PFSK-1 (cell line): ENCODE results near the gene RHNO1.

Experiments used
- FOXP2 ChIP-seq: optimal IDR thresholded peaks from 2 replicates; pipeline ENCODE3; 2011; ENCODE audit warnings: borderline replicate concordance, control low read depth, inconsistent platforms; ENCODE audit not compliant: insufficient read depth; ENCODE audit errors: extremely low read length, extremely low read depth
- POLR2AphosphoS5 ChIP-seq: IDR thresholded peaks from 2 replicates; pipeline ENCODE4 v1.6.1; 2012; ENCODE audit warnings: low read depth, mild to moderate bottlenecking, control low read depth, low read length, moderate library complexity
- REST ChIP-seq, 2 experiments: IDR thresholded peaks; 2 replicates each; pipeline versions ENCODE4 v1.6.1 to v1.8.0; 2011 to 2012; ENCODE audit warnings: low read depth in 2 of 2, low read length in 2 of 2, control low read depth in 1 of 2, inconsistent platforms in 1 of 2, mild to moderate bottlenecking in 1 of 2, moderate library complexity in 1 of 2; ENCODE audit not compliant: insufficient read depth in 1 of 2
- SIN3A ChIP-seq: IDR thresholded peaks from 2 replicates; pipeline ENCODE4 v1.6.1; 2012; ENCODE audit warnings: mild to moderate bottlenecking, low read length, moderate library complexity, borderline replicate concordance; ENCODE audit not compliant: insufficient read depth
- TAF1 ChIP-seq: IDR thresholded peaks from 2 replicates; pipeline ENCODE4 v1.6.1; 2012; ENCODE audit warnings: low read length, control low read depth, borderline replicate concordance; ENCODE audit not compliant: insufficient read depth

The RHNO1 gene

GRCh38 chr12:2854669-2855453, 22.2 kb upstream of the RHNO1 start:
- no peak for TF ChIP-seq SIN3A
- no peak for TF ChIP-seq TAF1
- no peak for TF ChIP-seq POLR2AphosphoS5
- no peak for TF ChIP-seq FOXP2
- TF ChIP-seq REST (IDR thresholded peaks at IDR 0.05; ENCODE audit: insufficient read depth in 1 of 2, low read depth in 2 of 2, low read length in 2 of 2), result no peak

DNA sequence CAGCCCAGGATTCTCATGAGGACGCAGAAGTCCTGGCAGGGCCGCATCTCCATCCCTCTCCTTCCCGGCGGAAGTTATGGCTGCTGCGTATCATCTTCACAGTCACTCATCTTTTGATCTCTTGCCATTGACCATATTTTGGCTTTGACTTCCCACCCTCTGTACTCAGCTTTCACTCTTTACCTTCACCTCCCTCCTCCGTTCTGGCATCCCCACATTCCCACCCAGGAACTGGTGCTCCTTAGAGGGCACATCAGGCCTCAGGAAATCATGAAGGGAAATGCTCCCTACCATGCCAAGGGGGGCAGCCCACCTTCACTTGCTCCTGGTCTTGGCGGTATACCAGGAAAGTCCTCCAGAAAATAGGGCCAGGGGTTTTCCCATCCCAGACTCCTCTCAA, 21.5 kb upstream of the RHNO1 start:
- no peak for TF ChIP-seq SIN3A
- no peak for TF ChIP-seq POLR2AphosphoS5
- no peak for TF ChIP-seq TAF1
- no peak for TF ChIP-seq FOXP2
- TF ChIP-seq REST (IDR thresholded peaks at IDR 0.05; ENCODE audit: insufficient read depth in 1 of 2, low read depth in 2 of 2, low read length in 2 of 2), result no peak

DNA sequence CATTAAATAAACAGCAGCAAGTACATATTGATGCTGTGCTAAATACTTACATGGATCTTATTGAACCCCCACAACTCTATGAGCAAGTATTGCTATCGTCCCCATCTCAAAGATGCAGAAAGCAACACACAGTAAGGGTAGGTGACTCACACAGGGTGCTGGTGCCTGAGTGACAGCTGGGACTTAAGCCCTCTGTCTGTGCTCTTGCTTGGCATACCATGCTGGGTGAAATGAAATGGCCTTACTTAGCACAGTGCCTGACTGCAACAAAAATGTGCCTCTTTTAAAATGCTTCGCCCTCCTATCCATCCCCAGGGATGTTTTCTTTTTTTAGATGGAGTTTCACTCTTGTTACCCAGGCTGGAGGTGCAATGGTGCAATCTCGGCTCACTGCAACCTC, 21.0 kb upstream of the RHNO1 start:
- TF ChIP-seq FOXP2, result no peak

DNA sequence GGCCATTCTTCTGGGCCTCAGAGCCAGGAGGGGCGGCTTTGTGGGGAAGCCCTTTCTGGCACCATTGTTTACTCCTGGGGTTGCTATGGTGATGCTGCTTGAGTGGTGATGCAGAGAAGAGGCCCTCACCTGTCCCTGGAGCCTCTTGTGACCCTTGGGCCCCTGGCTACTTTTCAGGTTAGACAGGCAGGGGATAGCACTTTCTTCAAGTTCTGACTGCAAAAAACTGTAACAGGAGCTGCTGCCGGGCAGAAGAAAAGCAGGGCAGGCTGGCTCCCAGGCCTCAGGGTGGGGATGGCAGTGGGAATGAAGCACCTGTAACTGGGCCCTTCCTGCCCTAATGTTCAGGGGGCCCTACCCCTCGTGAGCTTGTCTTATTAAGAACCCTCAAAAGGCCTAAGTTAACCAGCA, 20.0 kb upstream of the RHNO1 start, which contains the start of gene TEX52:
Gene TEX52 (minus strand): TSS at position 19 of the 411 bp plus-strand sequence. CDS start 13 bp downstream, at position 6.
- TF ChIP-seq TAF1 (no peak), FOXP2 (no peak), REST (IDR thresholded peaks at IDR 0.05; ENCODE audit: insufficient read depth in 1 of 2, low read depth in 2 of 2, low read length in 2 of 2) (no peak), POLR2AphosphoS5 (no peak; the same call in 1 of the 2 replicates), SIN3A (no peak)

GRCh38 chr12:2857576-2857975, 19.4 kb upstream of the RHNO1 start:
- TF ChIP-seq REST (IDR thresholded peaks at IDR 0.05; ENCODE audit: insufficient read depth in 1 of 2, low read depth in 2 of 2, low read length in 2 of 2) (no peak), TAF1 (no peak), POLR2AphosphoS5 (peak; percentile 16; the same call in 1 of the 2 replicates)
